ENCODE results near the gene DOC2A.
"Not testable (repeated sequence)": the region's sequence is repeated elsewhere in the genome, so short reads cannot be mapped to it uniquely, and the experiment has no call there.

DOC2A gene

DNA sequence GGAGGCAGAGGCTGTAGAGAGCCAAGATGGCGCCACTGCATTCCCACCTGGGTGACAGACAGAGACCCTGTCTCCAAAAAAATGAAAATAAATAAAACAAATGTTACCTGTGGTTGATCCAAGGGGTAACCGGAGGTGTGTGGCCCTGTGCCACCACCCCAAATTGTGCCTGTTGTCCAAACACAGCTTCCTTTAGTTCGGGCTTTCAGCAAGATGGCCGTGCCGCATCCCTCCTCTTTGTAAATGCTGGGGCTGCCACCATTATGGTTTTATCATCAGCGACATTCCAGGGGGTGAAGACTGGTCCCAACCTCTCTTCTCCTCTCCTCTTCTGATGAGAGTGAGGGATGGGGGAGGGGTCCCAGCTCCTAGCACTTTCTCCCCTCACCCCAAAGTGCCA, 12.1 kb upstream of the DOC2A start, which contains the start of gene C16orf92:
TSS of gene C16orf92 (plus strand) at position 312 of the 400 bp plus-strand sequence. CDS start 143 bp downstream, outside the sequence.
- no peak within 1 kb of the TSS for H3K4me3 ChIP-seq (ENCODE audit: control insufficient read depth, low read depth, low read length)
- no peak for DNase-seq (ENCODE audit: low read depth)
- TF ChIP-seq, protein P1, sequence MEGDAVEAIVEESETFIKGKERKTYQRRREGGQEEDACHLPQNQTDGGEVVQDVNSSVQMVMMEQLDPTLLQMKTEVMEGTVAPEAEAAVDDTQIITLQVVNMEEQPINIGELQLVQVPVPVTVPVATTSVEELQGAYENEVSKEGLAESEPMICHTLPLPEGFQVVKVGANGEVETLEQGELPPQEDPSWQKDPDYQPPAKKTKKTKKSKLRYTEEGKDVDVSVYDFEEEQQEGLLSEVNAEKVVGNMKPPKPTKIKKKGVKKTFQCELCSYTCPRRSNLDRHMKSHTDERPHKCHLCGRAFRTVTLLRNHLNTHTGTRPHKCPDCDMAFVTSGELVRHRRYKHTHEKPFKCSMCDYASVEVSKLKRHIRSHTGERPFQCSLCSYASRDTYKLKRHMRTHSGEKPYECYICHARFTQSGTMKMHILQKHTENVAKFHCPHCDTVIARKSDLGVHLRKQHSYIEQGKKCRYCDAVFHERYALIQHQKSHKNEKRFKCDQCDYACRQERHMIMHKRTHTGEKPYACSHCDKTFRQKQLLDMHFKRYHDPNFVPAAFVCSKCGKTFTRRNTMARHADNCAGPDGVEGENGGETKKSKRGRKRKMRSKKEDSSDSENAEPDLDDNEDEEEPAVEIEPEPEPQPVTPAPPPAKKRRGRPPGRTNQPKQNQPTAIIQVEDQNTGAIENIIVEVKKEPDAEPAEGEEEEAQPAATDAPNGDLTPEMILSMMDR (conservative IDR thresholded peaks at IDR 0.05; ENCODE audit: control insufficient read depth, insufficient read depth, low read depth, low read length), result no peak

- no peak for DNase-seq (ENCODE audit: low read depth)
- TF ChIP-seq, protein P1 (conservative IDR thresholded peaks at IDR 0.05; ENCODE audit: control insufficient read depth, insufficient read depth, low read depth, low read length), result no peak
- H3K4me3 ChIP-seq (ENCODE audit: control insufficient read depth, low read depth, low read length), result no peak overlapping the region
These were observed 7.9 kb upstream of the DOC2A start for GRCh38 chr16:30018731-30019158.

GRCh38 chr16:30017937-30018336, 7.1 kb upstream of the DOC2A start:
- not testable (repeated sequence) for H3K4me3 ChIP-seq (ENCODE audit: control insufficient read depth, low read depth, low read length); DNase-seq (ENCODE audit: low read depth)

DNA sequence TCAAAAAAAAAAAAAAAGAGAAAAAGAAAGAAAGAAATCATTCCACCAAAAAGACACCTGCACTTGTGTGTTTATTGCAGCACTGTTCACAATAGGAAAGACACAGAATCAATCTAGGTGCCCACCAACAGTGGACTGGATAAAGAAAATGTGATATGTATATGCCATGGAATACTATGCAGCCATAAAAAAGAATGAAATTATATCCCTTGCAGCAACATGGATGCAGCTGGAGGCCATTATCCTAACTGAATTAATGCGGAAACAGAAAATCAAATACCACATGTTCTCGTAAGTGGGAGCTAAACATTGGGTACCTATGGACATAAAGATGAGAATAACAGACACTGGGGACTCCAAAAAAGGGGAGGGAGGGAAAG, 6.4 kb upstream of the DOC2A start:
- no peak overlapping the region for H3K4me3 ChIP-seq (ENCODE audit: control insufficient read depth, low read depth, low read length)
- DNase-seq (ENCODE audit: low read depth), result no peak
- TF ChIP-seq, protein P1 (conservative IDR thresholded peaks at IDR 0.05; ENCODE audit: control insufficient read depth, insufficient read depth, low read depth, low read length), result no peak

- H3K4me3 ChIP-seq (ENCODE audit: control insufficient read depth, low read depth, low read length), result no peak overlapping the region
- no peak for DNase-seq (ENCODE audit: low read depth)
- TF ChIP-seq, protein P1 (conservative IDR thresholded peaks at IDR 0.05; ENCODE audit: control insufficient read depth, insufficient read depth, low read depth, low read length), result no peak
These were observed 5.9 kb upstream of the DOC2A start for GRCh38 chr16:30016555-30017276.

GRCh38 chr16:30015450-30015849, 4.6 kb upstream of the DOC2A start:
- H3K4me3 ChIP-seq (ENCODE audit: control insufficient read depth, low read depth, low read length); DNase-seq (ENCODE audit: low read depth): not testable (repeated sequence)

- not testable (repeated sequence) for DNase-seq (ENCODE audit: low read depth); H3K4me3 ChIP-seq (ENCODE audit: control insufficient read depth, low read depth, low read length)
These were observed 1.8 kb upstream of the DOC2A start for GRCh38 chr16:30012598-30012997.

- no peak overlapping the region for H3K4me3 ChIP-seq (ENCODE audit: control insufficient read depth, low read depth, low read length)
- DNase-seq (ENCODE audit: low read depth), result no peak
- TF ChIP-seq, protein P1 (conservative IDR thresholded peaks at IDR 0.05; ENCODE audit: control insufficient read depth, insufficient read depth, low read depth, low read length), result no peak
These were observed 1.1 kb upstream of the DOC2A start for GRCh38 chr16:30011714-30012504.
